WTC11 (cell line): ENCODE measurements around the gene MECP2. TPM values are rescaled to one million over a fixed set of nuclear protein-coding genes. Genes with fewer than 3 reads are reported as not detected.
A peak's percentile ranks its signal among the peaks of the same experiment; 100 is the strongest.

ENCODE experiments used
- ATAC-seq: fragments of 200-7000 bp; cut with Tn5 transposase; 2 replicates; pipeline ENCODE4 v1.10.0; 2021; ENCODE audit warnings: mild to moderate bottlenecking, moderate library complexity
- CTCF ChIA-PET: fragments of 300-600 bp; sonication (Branson Sonifier 250); formaldehyde crosslinking; loops from one replicate; lab custom pipeline; 2021; ENCODE audit warnings: antibody characterized with exemption; lab: Charles Lee
- POLR2A ChIA-PET: fragments of 350-600 bp; sonication (Branson Sonifier 250); formaldehyde crosslinking; loops from one replicate; lab custom pipeline; 2021; ENCODE audit warnings: antibody characterized with exemption; lab: Charles Lee
- DNase-seq: peaks from one replicate; pipeline ENCODE4 v3.0.0; 2021; ENCODE audit warnings: low spot score
- H3K27ac Mint-ChIP-seq: 2 replicates; pipeline ENCODE4 v1.8.0; 2021; ENCODE audit warnings: mixed read lengths
- H3K27me3 Mint-ChIP-seq: 2 replicates; pipeline ENCODE4 v1.8.0; 2021; ENCODE audit warnings: low read depth, mild to moderate bottlenecking, moderate library complexity, mixed read lengths
- H3K36me3 Mint-ChIP-seq: 2 replicates; pipeline ENCODE4 v1.8.0; 2021; ENCODE audit warnings: mixed read lengths
- H3K4me1 Mint-ChIP-seq: 2 replicates; pipeline ENCODE4 v1.8.0; 2022; ENCODE audit warnings: mixed read lengths
- H3K4me3 Mint-ChIP-seq: 2 replicates; pipeline ENCODE4 v1.8.0; 2021; ENCODE audit warnings: mild to moderate bottlenecking, moderate library complexity, mixed read lengths
- H3K9me3 Mint-ChIP-seq: 2 replicates; pipeline ENCODE4 v1.8.0; 2021; ENCODE audit warnings: mixed read lengths
- ATF6 ChIP-seq: sonication (generic); formaldehyde crosslinking; IDR thresholded peaks from 2 replicates; pipeline ENCODE4 v1.8.1; 2023; ENCODE audit warnings: mild to moderate bottlenecking, missing genetic modification reagents
- CREB1 ChIP-seq: sonication (generic); formaldehyde crosslinking; IDR thresholded peaks from 2 replicates; pipeline ENCODE4 v1.8.0; 2023; ENCODE audit warnings: mild to moderate bottlenecking, missing genetic modification reagents
- E2F5 ChIP-seq: sonication (generic); formaldehyde crosslinking; IDR thresholded peaks from 2 replicates; pipeline ENCODE4 v1.8.1; 2022; ENCODE audit warnings: mild to moderate bottlenecking, moderate library complexity, missing genetic modification reagents
- EMX1 ChIP-seq: fragments of 250-450 bp; sonication (Bioruptor Pico); IDR thresholded peaks from 2 replicates; pipeline ENCODE4 v1.8.0; 2021; ENCODE audit warnings: mild to moderate bottlenecking
- FOXP1 ChIP-seq: sonication (generic); formaldehyde crosslinking; IDR thresholded peaks from 2 replicates; pipeline ENCODE4 v1.8.0; 2022; ENCODE audit warnings: missing genetic modification reagents, mild to moderate bottlenecking, moderate library complexity, borderline replicate concordance
- MXD4 ChIP-seq: fragments of 250-450 bp; sonication (Bioruptor Pico); IDR thresholded peaks from 2 replicates; pipeline ENCODE4 v1.8.0; 2021; ENCODE audit warnings: mild to moderate bottlenecking, moderate library complexity, borderline replicate concordance
- NFATC4 ChIP-seq: fragments of 250-450 bp; sonication (Bioruptor Pico); IDR thresholded peaks from 2 replicates; pipeline ENCODE4 v1.9.0; 2021; ENCODE audit warnings: mild to moderate bottlenecking
- NFYB ChIP-seq: sonication (generic); formaldehyde crosslinking; conservative IDR thresholded peaks from 2 replicates; pipeline ENCODE4 v1.8.0; 2022; ENCODE audit warnings: low read depth, missing genetic modification reagents
- NR1H2 ChIP-seq: sonication (generic); formaldehyde crosslinking; IDR thresholded peaks from 2 replicates; pipeline ENCODE4 v1.9.0; 2021; ENCODE audit warnings: mild to moderate bottlenecking, moderate library complexity, missing genetic modification reagents
- NR2C2 ChIP-seq: sonication (generic); formaldehyde crosslinking; IDR thresholded peaks from 2 replicates; pipeline ENCODE4 v1.8.0; 2022; ENCODE audit warnings: mild to moderate bottlenecking, missing genetic modification reagents
- NR3C1 ChIP-seq: sonication (generic); formaldehyde crosslinking; conservative IDR thresholded peaks from 2 replicates; pipeline ENCODE4 v1.8.1; 2023; ENCODE audit warnings: low read depth, mild to moderate bottlenecking, missing genetic modification reagents
- SMAD3 ChIP-seq: sonication (generic); formaldehyde crosslinking; IDR thresholded peaks from 2 replicates; pipeline ENCODE4 v1.8.0; 2022; ENCODE audit warnings: missing genetic modification reagents, mild to moderate bottlenecking, borderline replicate concordance
- SMAD4 ChIP-seq: sonication (generic); formaldehyde crosslinking; IDR thresholded peaks from 2 replicates; pipeline ENCODE4 v1.8.0; 2022; ENCODE audit warnings: mild to moderate bottlenecking, missing genetic modification reagents
- SOX15 ChIP-seq: fragments of 250-450 bp; sonication (Bioruptor Pico); IDR thresholded peaks from 2 replicates; pipeline ENCODE4 v1.9.0; 2021; ENCODE audit warnings: mild to moderate bottlenecking
- TP53 ChIP-seq: sonication (generic); formaldehyde crosslinking; IDR thresholded peaks from 2 replicates; pipeline ENCODE4 v1.8.1; 2023; ENCODE audit warnings: mild to moderate bottlenecking, missing genetic modification reagents
- USF1 ChIP-seq: sonication (generic); formaldehyde crosslinking; IDR thresholded peaks from 2 replicates; pipeline ENCODE4 v1.8.0; 2022; ENCODE audit warnings: mild to moderate bottlenecking, missing genetic modification reagents
- ZNF219 ChIP-seq: sonication (generic); formaldehyde crosslinking; IDR thresholded peaks from 2 replicates; pipeline ENCODE4 v1.8.0; 2023; ENCODE audit warnings: missing genetic modification reagents, mild to moderate bottlenecking, borderline replicate concordance
- ZNF396 ChIP-seq: fragments of 250-450 bp; sonication (Bioruptor Pico); IDR thresholded peaks from 2 replicates; pipeline ENCODE4 v1.8.0; 2021; ENCODE audit warnings: mild to moderate bottlenecking, moderate library complexity, borderline replicate concordance
- total RNA-seq: library from RNA; stranded (reverse); gene quantifications from 3 replicates; pipeline ENCODE4 v1.2.3, GENCODE V29; 2021
- TF ChIP-seq, protein P1 (sequence below): fragments of 250-450 bp; sonication (Bioruptor Pico); IDR thresholded peaks from 2 replicates; pipeline ENCODE4 v1.9.0; 2021; ENCODE audit warnings: mild to moderate bottlenecking
- TF ChIP-seq, protein P2 (sequence below): sonication (generic); formaldehyde crosslinking; IDR thresholded peaks from 2 replicates; pipeline ENCODE4 v1.8.1; 2022; ENCODE audit warnings: low read depth, mild to moderate bottlenecking, moderate library complexity, missing genetic modification reagents, borderline replicate concordance
- TF ChIP-seq, protein P3 (sequence below): sonication (generic); formaldehyde crosslinking; IDR thresholded peaks from 2 replicates; pipeline ENCODE4 v1.8.1; 2022; ENCODE audit warnings: missing genetic modification reagents, borderline replicate concordance
- TF ChIP-seq, protein P4 (sequence below): fragments of 200-600 bp; IDR thresholded peaks from 2 replicates; pipeline ENCODE4 v1.8.0; 2022; ENCODE audit warnings: antibody characterized with exemption
- TF ChIP-seq, protein P5 (sequence below): fragments of 250-450 bp; sonication (Bioruptor Pico); IDR thresholded peaks from 2 replicates; pipeline ENCODE4 v1.9.0; 2021; ENCODE audit warnings: mild to moderate bottlenecking

MECP2 gene
- total RNA-seq, 1 experiment from 2014 or later: 28.7 TPM

- TF ChIP-seq, protein P1, sequence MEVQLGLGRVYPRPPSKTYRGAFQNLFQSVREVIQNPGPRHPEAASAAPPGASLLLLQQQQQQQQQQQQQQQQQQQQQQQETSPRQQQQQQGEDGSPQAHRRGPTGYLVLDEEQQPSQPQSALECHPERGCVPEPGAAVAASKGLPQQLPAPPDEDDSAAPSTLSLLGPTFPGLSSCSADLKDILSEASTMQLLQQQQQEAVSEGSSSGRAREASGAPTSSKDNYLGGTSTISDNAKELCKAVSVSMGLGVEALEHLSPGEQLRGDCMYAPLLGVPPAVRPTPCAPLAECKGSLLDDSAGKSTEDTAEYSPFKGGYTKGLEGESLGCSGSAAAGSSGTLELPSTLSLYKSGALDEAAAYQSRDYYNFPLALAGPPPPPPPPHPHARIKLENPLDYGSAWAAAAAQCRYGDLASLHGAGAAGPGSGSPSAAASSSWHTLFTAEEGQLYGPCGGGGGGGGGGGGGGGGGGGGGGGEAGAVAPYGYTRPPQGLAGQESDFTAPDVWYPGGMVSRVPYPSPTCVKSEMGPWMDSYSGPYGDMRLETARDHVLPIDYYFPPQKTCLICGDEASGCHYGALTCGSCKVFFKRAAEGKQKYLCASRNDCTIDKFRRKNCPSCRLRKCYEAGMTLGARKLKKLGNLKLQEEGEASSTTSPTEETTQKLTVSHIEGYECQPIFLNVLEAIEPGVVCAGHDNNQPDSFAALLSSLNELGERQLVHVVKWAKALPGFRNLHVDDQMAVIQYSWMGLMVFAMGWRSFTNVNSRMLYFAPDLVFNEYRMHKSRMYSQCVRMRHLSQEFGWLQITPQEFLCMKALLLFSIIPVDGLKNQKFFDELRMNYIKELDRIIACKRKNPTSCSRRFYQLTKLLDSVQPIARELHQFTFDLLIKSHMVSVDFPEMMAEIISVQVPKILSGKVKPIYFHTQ (CRISPR knock-in tag): no peak
- TF ChIP-seq, protein P2, sequence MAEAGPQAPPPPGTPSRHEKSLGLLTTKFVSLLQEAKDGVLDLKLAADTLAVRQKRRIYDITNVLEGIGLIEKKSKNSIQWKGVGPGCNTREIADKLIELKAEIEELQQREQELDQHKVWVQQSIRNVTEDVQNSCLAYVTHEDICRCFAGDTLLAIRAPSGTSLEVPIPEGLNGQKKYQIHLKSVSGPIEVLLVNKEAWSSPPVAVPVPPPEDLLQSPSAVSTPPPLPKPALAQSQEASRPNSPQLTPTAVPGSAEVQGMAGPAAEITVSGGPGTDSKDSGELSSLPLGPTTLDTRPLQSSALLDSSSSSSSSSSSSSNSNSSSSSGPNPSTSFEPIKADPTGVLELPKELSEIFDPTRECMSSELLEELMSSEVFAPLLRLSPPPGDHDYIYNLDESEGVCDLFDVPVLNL (CRISPR knock-in tag): no peak
- no peak for TF ChIP-seq FOXP1
Measured at GRCh38 chrX:154077101-154077500, 20.4 kb downstream of the MECP2 start (continued).

DNA sequence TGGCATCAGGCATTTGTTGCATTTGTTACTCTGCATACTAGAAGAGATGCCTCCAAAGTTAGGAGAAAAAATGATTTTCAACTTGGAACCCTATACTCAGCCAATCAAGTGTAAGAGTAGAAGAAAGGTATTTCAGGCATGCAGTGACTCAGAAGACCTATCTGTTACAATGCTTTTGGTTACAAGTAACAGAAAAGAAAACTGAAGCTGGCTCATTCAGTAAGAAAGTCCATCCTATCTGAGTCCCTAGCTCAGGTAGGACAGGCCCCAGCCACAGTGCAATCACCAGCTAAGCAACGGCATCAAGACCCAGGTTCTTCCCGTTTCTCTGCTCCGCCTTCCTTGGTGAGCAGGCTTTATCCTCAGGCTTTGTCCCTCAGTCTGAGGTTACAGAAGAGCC lies 23.3 kb downstream of the MECP2 start:
- ATAC-seq: peak; percentile 84
- Mint-ChIP-seq H3K27me3 (no peaks in the 10 kb centered on the region), H3K9me3 (no peaks in the 10 kb centered on the region), H3K4me1 (peaks cover 23% of the 10 kb centered on the region), H3K27ac (peak overlapping the region; percentile 88; the same call in 1 of the 2 replicates), H3K36me3 (peaks cover 11% of the 10 kb centered on the region)
- no peak for TF ChIP-seq ZNF219 (CRISPR knock-in tag)
- TF ChIP-seq, all 79 proteins: peak for 0
- no peak overlapping the region for H3K4me3 Mint-ChIP-seq
- POLR2A ChIA-PET: interaction anchor here (0.6 kb wide), 1 partner anchor 57 kb away, joined by 4 read pairs; no protein-coding TSS in a partner anchor
- CTCF ChIA-PET: no interaction called here
- DNase-seq: no peak

DNA sequence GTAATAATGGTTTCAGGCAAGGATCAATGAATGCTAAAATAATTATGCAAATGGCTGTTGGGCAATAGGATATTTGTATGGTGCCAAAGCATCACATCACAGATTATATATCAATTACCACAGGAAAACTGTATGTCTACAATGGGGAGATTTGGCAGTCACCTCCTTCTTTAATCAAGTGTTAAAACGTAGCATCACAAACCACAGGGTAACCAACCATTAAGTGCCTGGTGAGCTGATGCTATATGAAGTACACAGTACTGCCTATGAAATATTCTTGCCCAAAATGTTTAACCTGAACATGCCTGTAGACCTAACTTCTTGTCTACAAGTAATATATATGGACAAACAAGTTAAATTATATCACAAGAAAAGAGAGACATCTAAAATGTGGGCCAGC lies 25.3 kb downstream of the MECP2 start:
- ATAC-seq (no peak), DNase-seq (no peak)
- Mint-ChIP-seq H3K4me1 (peaks cover 23% of the 10 kb centered on the region), H3K27ac (no peak overlapping the region), H3K27me3 (no peaks in the 10 kb centered on the region), H3K9me3 (no peaks in the 10 kb centered on the region), H3K4me3 (no peak overlapping the region), H3K36me3 (peaks cover 5% of the 10 kb centered on the region)
- POLR2A ChIA-PET: no interaction called here
- CTCF ChIA-PET: no interaction called here
- TF ChIP-seq NR2C2 (CRISPR knock-in tag) (no peak), CREB1 (CRISPR knock-in tag) (no peak), NR3C1 (CRISPR knock-in tag) (no peak), EMX1 (CRISPR knock-in tag) (no peak), SMAD3 (no peak), ATF6 (no peak), MXD4 (CRISPR knock-in tag) (no peak), NFATC4 (no peak), E2F5 (no peak), NR1H2 (CRISPR knock-in tag) (no peak), USF1 (CRISPR knock-in tag) (no peak), ZNF396 (CRISPR knock-in tag) (no peak), SMAD4 (no peak), TP53 (CRISPR knock-in tag) (no peak), NFYB (CRISPR knock-in tag) (no peak), SOX15 (no peak)
- TF ChIP-seq, protein P3, sequence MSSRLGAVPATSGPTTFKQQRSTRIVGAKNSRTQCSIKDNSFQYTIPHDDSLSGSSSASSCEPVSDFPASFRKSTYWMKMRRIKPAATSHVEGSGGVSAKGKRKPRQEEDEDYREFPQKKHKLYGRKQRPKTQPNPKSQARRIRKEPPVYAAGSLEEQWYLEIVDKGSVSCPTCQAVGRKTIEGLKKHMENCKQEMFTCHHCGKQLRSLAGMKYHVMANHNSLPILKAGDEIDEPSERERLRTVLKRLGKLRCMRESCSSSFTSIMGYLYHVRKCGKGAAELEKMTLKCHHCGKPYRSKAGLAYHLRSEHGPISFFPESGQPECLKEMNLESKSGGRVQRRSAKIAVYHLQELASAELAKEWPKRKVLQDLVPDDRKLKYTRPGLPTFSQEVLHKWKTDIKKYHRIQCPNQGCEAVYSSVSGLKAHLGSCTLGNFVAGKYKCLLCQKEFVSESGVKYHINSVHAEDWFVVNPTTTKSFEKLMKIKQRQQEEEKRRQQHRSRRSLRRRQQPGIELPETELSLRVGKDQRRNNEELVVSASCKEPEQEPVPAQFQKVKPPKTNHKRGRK: no peak
- TF ChIP-seq, protein P4, sequence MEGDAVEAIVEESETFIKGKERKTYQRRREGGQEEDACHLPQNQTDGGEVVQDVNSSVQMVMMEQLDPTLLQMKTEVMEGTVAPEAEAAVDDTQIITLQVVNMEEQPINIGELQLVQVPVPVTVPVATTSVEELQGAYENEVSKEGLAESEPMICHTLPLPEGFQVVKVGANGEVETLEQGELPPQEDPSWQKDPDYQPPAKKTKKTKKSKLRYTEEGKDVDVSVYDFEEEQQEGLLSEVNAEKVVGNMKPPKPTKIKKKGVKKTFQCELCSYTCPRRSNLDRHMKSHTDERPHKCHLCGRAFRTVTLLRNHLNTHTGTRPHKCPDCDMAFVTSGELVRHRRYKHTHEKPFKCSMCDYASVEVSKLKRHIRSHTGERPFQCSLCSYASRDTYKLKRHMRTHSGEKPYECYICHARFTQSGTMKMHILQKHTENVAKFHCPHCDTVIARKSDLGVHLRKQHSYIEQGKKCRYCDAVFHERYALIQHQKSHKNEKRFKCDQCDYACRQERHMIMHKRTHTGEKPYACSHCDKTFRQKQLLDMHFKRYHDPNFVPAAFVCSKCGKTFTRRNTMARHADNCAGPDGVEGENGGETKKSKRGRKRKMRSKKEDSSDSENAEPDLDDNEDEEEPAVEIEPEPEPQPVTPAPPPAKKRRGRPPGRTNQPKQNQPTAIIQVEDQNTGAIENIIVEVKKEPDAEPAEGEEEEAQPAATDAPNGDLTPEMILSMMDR: no peak
- TF ChIP-seq, protein P5, sequence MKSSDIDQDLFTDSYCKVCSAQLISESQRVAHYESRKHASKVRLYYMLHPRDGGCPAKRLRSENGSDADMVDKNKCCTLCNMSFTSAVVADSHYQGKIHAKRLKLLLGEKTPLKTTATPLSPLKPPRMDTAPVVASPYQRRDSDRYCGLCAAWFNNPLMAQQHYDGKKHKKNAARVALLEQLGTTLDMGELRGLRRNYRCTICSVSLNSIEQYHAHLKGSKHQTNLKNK (CRISPR knock-in tag): no peak
